Loucy (cell line): ENCODE measurements around the gene DNALI1.

Experiments
- EZH2phosphoT487 ChIP-seq: fragments of 200-600 bp; IDR thresholded peaks from 2 replicates; pipeline ENCODE4 v1.6.1; 2018; ENCODE audit warnings: antibody characterized with exemption, mild to moderate bottlenecking, moderate library complexity, borderline replicate concordance
- TF ChIP-seq, protein P1 (sequence below): fragments of 200-600 bp; sonication (generic); conservative IDR thresholded peaks from 2 replicates; pipeline ENCODE4 v1.5.1; 2014; ENCODE audit warnings: mild to moderate bottlenecking, antibody characterized with exemption, low read length

DNA sequence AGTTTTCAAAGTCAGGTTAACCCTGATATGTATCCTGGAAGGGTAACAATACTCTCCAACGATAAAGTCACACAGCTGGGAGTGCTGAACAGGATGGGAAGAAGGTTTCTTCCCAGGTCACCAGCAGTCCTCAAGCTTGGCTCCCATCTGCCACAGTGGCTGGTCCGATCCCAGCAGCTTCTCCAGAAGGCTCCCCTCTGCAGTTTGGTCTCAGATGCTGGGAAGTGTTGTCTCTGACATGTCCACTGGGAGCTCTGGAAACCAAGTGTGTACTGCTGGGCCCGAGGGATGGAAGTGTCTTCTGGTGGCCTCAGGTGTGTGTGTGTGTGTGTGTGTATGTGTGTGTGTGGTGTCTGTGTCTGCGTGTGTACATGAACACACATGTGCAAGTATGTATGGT lies 55.4 kb downstream of the DNALI1 start:
- TF ChIP-seq, protein P1, sequence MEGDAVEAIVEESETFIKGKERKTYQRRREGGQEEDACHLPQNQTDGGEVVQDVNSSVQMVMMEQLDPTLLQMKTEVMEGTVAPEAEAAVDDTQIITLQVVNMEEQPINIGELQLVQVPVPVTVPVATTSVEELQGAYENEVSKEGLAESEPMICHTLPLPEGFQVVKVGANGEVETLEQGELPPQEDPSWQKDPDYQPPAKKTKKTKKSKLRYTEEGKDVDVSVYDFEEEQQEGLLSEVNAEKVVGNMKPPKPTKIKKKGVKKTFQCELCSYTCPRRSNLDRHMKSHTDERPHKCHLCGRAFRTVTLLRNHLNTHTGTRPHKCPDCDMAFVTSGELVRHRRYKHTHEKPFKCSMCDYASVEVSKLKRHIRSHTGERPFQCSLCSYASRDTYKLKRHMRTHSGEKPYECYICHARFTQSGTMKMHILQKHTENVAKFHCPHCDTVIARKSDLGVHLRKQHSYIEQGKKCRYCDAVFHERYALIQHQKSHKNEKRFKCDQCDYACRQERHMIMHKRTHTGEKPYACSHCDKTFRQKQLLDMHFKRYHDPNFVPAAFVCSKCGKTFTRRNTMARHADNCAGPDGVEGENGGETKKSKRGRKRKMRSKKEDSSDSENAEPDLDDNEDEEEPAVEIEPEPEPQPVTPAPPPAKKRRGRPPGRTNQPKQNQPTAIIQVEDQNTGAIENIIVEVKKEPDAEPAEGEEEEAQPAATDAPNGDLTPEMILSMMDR, result no peak
- no peak for TF ChIP-seq EZH2phosphoT487
